RWPE1 (cell line): ENCODE measurements around the gene SUGCT.

Experiments
- CTCF ChIA-PET: fragments of 350-600 bp; sonication (Branson Sonifier 250); formaldehyde crosslinking; extraction: SDS; loops from one replicate; lab custom pipeline; 2021; lab: Yijun Ruan, JAX
- POLR2A ChIA-PET: fragments of 400-600 bp; formaldehyde crosslinking; extraction: SDS; loops from one replicate; lab custom pipeline; 2020; ENCODE audit warnings: antibody characterized with exemption; ENCODE audit not compliant: low non-redundant PET; lab: Yijun Ruan, JAX
- DNase-seq: peaks from one replicate; pipeline ENCODE4 v3.0.0; 2012; ENCODE audit warnings: low spot score
- H3K27ac ChIP-seq: fragments of 450-650 bp; 2 replicates; pipeline ENCODE4 v1.5.1; 2017
- CTCF ChIP-seq: fragments of 450-650 bp; conservative IDR thresholded peaks from 2 replicates; pipeline ENCODE4 v1.5.1; 2017; ENCODE audit warnings: low read depth, mild to moderate bottlenecking

SUGCT gene

GRCh38 chr7:40134428-40135316 is at the start of gene SUGCT, which contains the start of gene MPLKIP:
SUGCT (plus strand) TSS chr7:40135005.
MPLKIP (minus strand) TSS chr7:40134622; CDS start chr7:40134567, 55 bp downstream.
- DNase-seq, result peak; percentile 89
- H3K27ac ChIP-seq, result peak within 1 kb of the TSS; percentile 93
- peak; percentile 99 for TF ChIP-seq CTCF
- POLR2A ChIA-PET, result interaction anchor here (0.6 to 0.7 kb wide), 2 partner anchors 58 to 973 kb away, joined by 3 read pairs; no protein-coding TSS in a partner anchor
- CTCF ChIA-PET, result interaction anchor here (0.5 to 1.4 kb wide), 10 partner anchors 10 to 559 kb away, joined by 3 to 7 read pairs (median 4); no protein-coding TSS in a partner anchor

GRCh38 chr7:40092182-40092581 is 42.6 kb upstream of the SUGCT start:
- no peak for TF ChIP-seq CTCF
- DNase-seq, result no peak
- CTCF ChIA-PET, result interaction anchor here (0.7 to 1.0 kb wide), 2 partner anchors 27 to 196 kb away, joined by 3 read pairs; no protein-coding TSS in a partner anchor
- H3K27ac ChIP-seq, result no peak overlapping the region
- POLR2A ChIA-PET, result no interaction called here

- CTCF ChIA-PET, result interaction anchor here (0.5 to 0.6 kb wide), 3 partner anchors 26 to 47 kb away, joined by 3 to 4 read pairs (median 3); no protein-coding TSS in a partner anchor
- no peak for DNase-seq
- POLR2A ChIA-PET, result no interaction called here
- H3K27ac ChIP-seq, result no peak overlapping the region
- no peak for TF ChIP-seq CTCF
Measured at GRCh38 chr7:40093631-40094350, 41.0 kb upstream of the SUGCT start.

GRCh38 chr7:40095230-40095629 is 39.6 kb upstream of the SUGCT start:
- POLR2A ChIA-PET, result no interaction called here
- TF ChIP-seq CTCF, result no peak
- DNase-seq, result no peak
- CTCF ChIA-PET, result no interaction called here
- H3K27ac ChIP-seq, result no peak overlapping the region

GRCh38 chr7:40095695-40096327 is 39.0 kb upstream of the SUGCT start:
- CTCF ChIA-PET, result no interaction called here
- H3K27ac ChIP-seq, result no peak overlapping the region
- no peak for TF ChIP-seq CTCF
- no peak for DNase-seq
- POLR2A ChIA-PET, result no interaction called here

GRCh38 chr7:40097728-40098127 is 37.1 kb upstream of the SUGCT start:
- TF ChIP-seq CTCF, result no peak
- ChIA-PET CTCF (no interaction called here), POLR2A (no interaction called here)
- H3K27ac ChIP-seq, result no peak overlapping the region
- no peak for DNase-seq
